ENCODE results near the gene TRIM10. TPM values are rescaled to one million over a fixed set of nuclear protein-coding genes. Genes with fewer than 3 reads are reported as not detected.
A peak's percentile ranks its signal among the peaks of the same experiment; 100 is the strongest.

TRIM10 gene
- polyA plus RNA-seq, 3 donors, result not detected

- 75% methylated on average over 8 of the region's 11 CpGs for WGBS (ENCODE audit: insufficient coverage)
- Histone ChIP-seq H3K4me2 (replicated peaks; ENCODE audit: extremely low read depth, low read length, poor library complexity, severe bottlenecking) (no peak overlapping the region), H3K79me2 (ENCODE audit: insufficient read depth, low read length) (peaks cover 90% of the 10 kb centered on the region), H3K27ac (ENCODE audit: low read depth in 1 of 2, low read length in 2 of 2) (peak overlapping the region in 1 of 2 donors; percentile 21), H3K4me1 (ENCODE audit: control insufficient read depth in 1 of 2, insufficient read depth in 2 of 2, low read length in 2 of 2) (peaks cover 31 to 36% of the 10 kb centered on the region in 2 donors), H4K20me1 (ENCODE audit: insufficient read depth, low read length) (peaks cover 94% of the 10 kb centered on the region), H2AFZ (ENCODE audit: insufficient read depth, low read depth, low read length, poor library complexity, severe bottlenecking) (no peak overlapping the region), H3K27me3 (ENCODE audit: control insufficient read depth in 2 of 2, insufficient read depth in 2 of 2, low read length in 2 of 2) (no peaks in the 10 kb centered on the region), H3K4me3 (replicated peaks in 1 of 3; ENCODE audit: low read depth in 2 of 3, low read length in 3 of 3) (no peak overlapping the region), H3K36me3 (replicated peaks in 1 of 2; ENCODE audit: control insufficient read depth in 1 of 2, insufficient read depth in 2 of 2, low read length in 2 of 2) (peaks cover 10 to 25% of the 10 kb centered on the region in 2 donors), H3K9me3 (replicated peaks in 1 of 2; ENCODE audit: control insufficient read depth in 1 of 2, insufficient read depth in 1 of 2, low read length in 2 of 2) (no peaks in the 10 kb centered on the region), H3K9ac (ENCODE audit: insufficient read depth, low read length, poor library complexity, severe bottlenecking) (no peak overlapping the region)
- no peak for DNase-seq
- Mint-ChIP-seq H3K4me3 (no peak overlapping the region), H3K9me3 (peaks cover 0 to 2% (median 0%) of the 10 kb centered on the region in 7 donors), H3K36me3 (peaks cover 39 to 57% of the 10 kb centered on the region in 2 donors), H3K27ac (peak overlapping the region in 3 of 7 donors; percentile 4 to 58 (median 40)), H3K27me3 (ENCODE audit: low read depth in 3 of 3) (no peaks in the 10 kb centered on the region), H3K4me1 (peaks cover 82% of the 10 kb centered on the region)
- TF ChIP-seq, protein P1, sequence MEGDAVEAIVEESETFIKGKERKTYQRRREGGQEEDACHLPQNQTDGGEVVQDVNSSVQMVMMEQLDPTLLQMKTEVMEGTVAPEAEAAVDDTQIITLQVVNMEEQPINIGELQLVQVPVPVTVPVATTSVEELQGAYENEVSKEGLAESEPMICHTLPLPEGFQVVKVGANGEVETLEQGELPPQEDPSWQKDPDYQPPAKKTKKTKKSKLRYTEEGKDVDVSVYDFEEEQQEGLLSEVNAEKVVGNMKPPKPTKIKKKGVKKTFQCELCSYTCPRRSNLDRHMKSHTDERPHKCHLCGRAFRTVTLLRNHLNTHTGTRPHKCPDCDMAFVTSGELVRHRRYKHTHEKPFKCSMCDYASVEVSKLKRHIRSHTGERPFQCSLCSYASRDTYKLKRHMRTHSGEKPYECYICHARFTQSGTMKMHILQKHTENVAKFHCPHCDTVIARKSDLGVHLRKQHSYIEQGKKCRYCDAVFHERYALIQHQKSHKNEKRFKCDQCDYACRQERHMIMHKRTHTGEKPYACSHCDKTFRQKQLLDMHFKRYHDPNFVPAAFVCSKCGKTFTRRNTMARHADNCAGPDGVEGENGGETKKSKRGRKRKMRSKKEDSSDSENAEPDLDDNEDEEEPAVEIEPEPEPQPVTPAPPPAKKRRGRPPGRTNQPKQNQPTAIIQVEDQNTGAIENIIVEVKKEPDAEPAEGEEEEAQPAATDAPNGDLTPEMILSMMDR (IDR thresholded peaks at IDR 0.05), result no peak
- intact Hi-C loops (cut with micrococcal nuclease), result no loop called here
Observed at GRCh38 chr6:30206799-30207618, 46.0 kb upstream of the TRIM10 start.

DNA sequence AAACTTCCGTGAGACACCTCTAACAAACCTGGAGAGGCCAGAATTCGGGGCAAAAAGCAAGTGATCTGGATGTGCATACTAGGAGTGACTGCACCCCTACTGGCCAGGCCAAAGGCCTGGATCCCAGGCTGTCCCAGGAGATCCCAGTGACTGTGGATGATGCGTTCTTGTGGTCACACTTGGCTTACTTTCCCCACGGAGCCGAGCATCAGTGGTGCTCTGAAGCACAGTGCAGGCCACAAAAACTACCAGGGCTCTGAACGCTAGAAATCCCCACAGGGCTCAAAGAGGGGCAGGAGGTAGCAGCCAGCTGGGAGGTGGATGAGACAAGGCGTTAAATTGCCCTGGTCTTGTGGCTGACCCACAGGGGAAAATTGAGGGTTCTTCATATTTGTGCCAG, 45.1 kb upstream of the TRIM10 start:
- no peak overlapping the region for H3K4me3 ChIP-seq (replicated peaks in 1 of 3; ENCODE audit: low read depth in 2 of 3, low read length in 3 of 3)
- peaks cover 0 to 2% (median 0%) of the 10 kb centered on the region in 7 donors for H3K9me3 Mint-ChIP-seq
- peaks cover 10 to 22% of the 10 kb centered on the region in 2 donors for H3K36me3 ChIP-seq (replicated peaks in 1 of 2; ENCODE audit: control insufficient read depth in 1 of 2, insufficient read depth in 2 of 2, low read length in 2 of 2)
- H4K20me1 ChIP-seq (ENCODE audit: insufficient read depth, low read length), result peaks cover 94% of the 10 kb centered on the region
- H3K4me1 ChIP-seq (ENCODE audit: control insufficient read depth in 1 of 2, insufficient read depth in 2 of 2, low read length in 2 of 2), result peaks cover 31 to 36% of the 10 kb centered on the region in 2 donors
- TF ChIP-seq, protein P1 (IDR thresholded peaks at IDR 0.05), result no peak
- DNase-seq, result no peak
- H3K27ac ChIP-seq (ENCODE audit: low read depth in 1 of 2, low read length in 2 of 2), result peak overlapping the region in 1 of 2 donors; percentile 21
- H2AFZ ChIP-seq (ENCODE audit: insufficient read depth, low read depth, low read length, poor library complexity, severe bottlenecking), result no peak overlapping the region
- H3K4me2 ChIP-seq (replicated peaks; ENCODE audit: extremely low read depth, low read length, poor library complexity, severe bottlenecking), result no peak overlapping the region
- intact Hi-C loops (cut with micrococcal nuclease), result no loop called here
- H3K27me3 Mint-ChIP-seq (ENCODE audit: low read depth in 3 of 3), result no peaks in the 10 kb centered on the region
- H3K79me2 ChIP-seq (ENCODE audit: insufficient read depth, low read length), result peaks cover 85% of the 10 kb centered on the region
- no peak overlapping the region for H3K4me3 Mint-ChIP-seq
- peaks cover 37 to 53% of the 10 kb centered on the region in 2 donors for H3K36me3 Mint-ChIP-seq
- H3K4me1 Mint-ChIP-seq, result peaks cover 82% of the 10 kb centered on the region
- H3K9me3 ChIP-seq (replicated peaks in 1 of 2; ENCODE audit: control insufficient read depth in 1 of 2, insufficient read depth in 1 of 2, low read length in 2 of 2), result no peaks in the 10 kb centered on the region
- WGBS (ENCODE audit: insufficient coverage), result 71% methylated on average over 6 of the region's 7 CpGs
- H3K27me3 ChIP-seq (ENCODE audit: control insufficient read depth in 2 of 2, insufficient read depth in 2 of 2, low read length in 2 of 2), result no peaks in the 10 kb centered on the region
- H3K9ac ChIP-seq (ENCODE audit: insufficient read depth, low read length, poor library complexity, severe bottlenecking), result no peak overlapping the region
- peak overlapping the region in 4 of 7 donors; percentile 24 to 78 (median 52) for H3K27ac Mint-ChIP-seq
